ENCODE results near the gene CYB5R4. TPM values are rescaled to one million over a fixed set of nuclear protein-coding genes. Genes with fewer than 3 reads are reported as not detected.

CYB5R4 gene
- total and polyA plus RNA-seq, 2 of the 8 experiments (the other 6 are each of a cell fraction or from before 2014, with no cell fraction given), result 2.8 to 14.6 TPM

GRCh38 chr6:83854001-83854501 lies 5.4 kb upstream of the CYB5R4 start:
- Histone ChIP-seq H2BK12ac (ENCODE audit: low read depth, low read length) (peak overlapping the region; percentile 33; the same call in 1 of the 2 replicates), H3K4ac (replicated peaks; ENCODE audit: insufficient read length, low read depth, low read length) (no peak overlapping the region), H3K79me2 (ENCODE audit: control insufficient read depth in 1 of 2, insufficient read depth in 2 of 2, low read length in 2 of 2) (no peaks in the 10 kb centered on the region), H3K23ac (ENCODE audit: insufficient read length) (no peak overlapping the region), H2AK5ac (ENCODE audit: low read depth, low read length) (no peak overlapping the region), H4K20me1 (replicated peaks in 1 of 2; ENCODE audit: control insufficient read depth in 1 of 2, insufficient read depth in 2 of 2, low read length in 2 of 2) (peaks cover 0 to 1% of the 10 kb centered on the region in 2 experiments), H2BK20ac (ENCODE audit: low read length) (no peak overlapping the region), H3K23me2 (ENCODE audit: low read depth, low read length) (peaks cover 14% of the 10 kb centered on the region), H4K5ac (ENCODE audit: insufficient read length, low read depth, low read length) (no peak overlapping the region), H4K8ac (ENCODE audit: extremely low read depth, insufficient read depth, low read length) (no peak overlapping the region; the same call in 1 of the 2 replicates), H2BK5ac (ENCODE audit: low read depth, low read length) (no peak overlapping the region), H3K9me3 (ENCODE audit: insufficient read depth in 2 of 2, low read depth in 1 of 2, low read length in 1 of 2) (no peaks in the 10 kb centered on the region), H3K4me2 (ENCODE audit: insufficient read depth in 1 of 2, low read depth in 2 of 2, low read length in 2 of 2) (peak overlapping the region; percentile 86 to 95), H3K9ac (replicated peaks in 1 of 4; ENCODE audit: extremely low read depth in 1 of 4, low read depth in 3 of 4, low read length in 3 of 4) (peak overlapping the region in 3 of 4 experiments; percentile 1 to 42 (median 39); a peak in 4 of 7 replicates), H3K36me3 (ENCODE audit: control insufficient read depth in 2 of 4, insufficient read depth in 4 of 4, low read length in 3 of 4) (no peaks in the 10 kb centered on the region), H3K18ac (ENCODE audit: extremely low read depth, low read length) (no peak overlapping the region), H3K79me1 (ENCODE audit: low read depth, low read length) (no peaks in the 10 kb centered on the region), H4K91ac (replicated peaks; ENCODE audit: insufficient read length, low read length) (no peak overlapping the region), H3K56ac (replicated peaks; ENCODE audit: insufficient read length, low read depth, low read length) (no peak overlapping the region), H2BK15ac (ENCODE audit: low read length) (peak overlapping the region; percentile 54; the same call in 1 of the 2 replicates), H3K14ac (ENCODE audit: insufficient read length) (no peak overlapping the region), H3K27me3 (replicated peaks in 1 of 4; ENCODE audit: control insufficient read depth in 3 of 4, extremely low read depth in 1 of 4, insufficient read depth in 3 of 4, low read length in 3 of 4) (peaks cover 1 to 32% (median 21%) of the 10 kb centered on the region in 4 experiments), H3K4me3 (ENCODE audit: extremely low read depth in 1 of 4, insufficient read depth in 2 of 4, low read depth in 3 of 4, low read length in 4 of 4) (peak overlapping the region; percentile 39 to 73 (median 68)), H2BK120ac (replicated peaks; ENCODE audit: low read depth, low read length) (no peak overlapping the region), H3K4me1 (replicated peaks in 1 of 4; ENCODE audit: control insufficient read depth in 3 of 4, insufficient read depth in 4 of 4, low read length in 3 of 4) (peaks cover 0 to 4% (median 1%) of the 10 kb centered on the region in 4 experiments; a peak in 4 of 7 replicates), H2AFZ (ENCODE audit: low read length) (peak overlapping the region; percentile 99), H3K27ac (ENCODE audit: low read depth, low read length) (no peak overlapping the region)
- peak in 1 of 2 experiments; percentile 75 for DNase-seq (ENCODE audit: low read depth in 1 of 2, low spot score in 2 of 2)
- CTCF ChIA-PET (ENCODE audit: partially characterized antibody), result interaction anchor here (1.5 to 3.2 kb wide), 2 partner anchors 49 to 239 kb away, joined by 4 to 10 read pairs; no protein-coding TSS in a partner anchor
- POLR2A ChIA-PET (ENCODE audit: partially characterized antibody), result no interaction called here
- FAIRE-seq, result no peak
- 13% methylated on average over 14 of the region's 18 CpGs; no CpG with 5 or more reads in 1 of the 2 experiments for WGBS, 2 experiments (ENCODE audit: extremely low coverage in 1 of 2, insufficient coverage in 1 of 2, insufficient read length in 1 of 2, insufficient replicate concordance in 2 of 2, low coverage in 1 of 2, low lambda C conversion rate in 2 of 2, missing lambda C conversion rate in 1 of 2)
- TF ChIP-seq JUND (IDR thresholded peaks at IDR 0.05; ENCODE audit: low read length) (no peak), SIN3A (conservative IDR thresholded peaks at IDR 0.05 in 1 of 2, IDR thresholded peaks at IDR 0.05 in 1 of 2; ENCODE audit: low read depth in 1 of 2, low read length in 2 of 2) (0 out of 4 replicates have a peak, but pooled peaks of 1 of the 2 experiments have one; percentile 38), JUN (IDR thresholded peaks at IDR 0.05; ENCODE audit: low read depth, low read length) (no peak), TBP (IDR thresholded peaks at IDR 0.05; ENCODE audit: low read depth, low read length) (0 out of 2 replicates have a peak, but pooled peaks have one; percentile 15), ASH2L (IDR thresholded peaks at IDR 0.05; ENCODE audit: low read length) (peak; percentile 12), ATF3 (IDR thresholded peaks at IDR 0.05; ENCODE audit: insufficient read depth, low read depth, low read length) (no peak), E2F6 (IDR thresholded peaks at IDR 0.05) (peak; percentile 60; the same call in 1 of the 2 replicates), EZH2 (IDR thresholded peaks at IDR 0.05; ENCODE audit: low read depth, low read length, severe bottlenecking) (peak; percentile 3), SAP30 (IDR thresholded peaks at IDR 0.05; ENCODE audit: insufficient read depth, insufficient replicate concordance, low read length) (peak; percentile 31), MAX (IDR thresholded peaks at IDR 0.05) (no peak; the same call in 1 of the 2 replicates)
